Activated naive CD4-positive, alpha-beta T cell treated with anti-CD3 and anti-CD28 coated beads, Interleukin-2, amount 50 U/mL, for 24 hours (primary cell): ENCODE measurements around the gene SPTB.
"Not testable (repeated sequence)": the region's sequence is repeated elsewhere in the genome, so short reads cannot be mapped to it uniquely, and the experiment has no call there.

Experiments used
- H3K27ac Mint-ChIP-seq: one replicate; pipeline ENCODE4 v1.8.0; 2021; ENCODE audit warnings: mild to moderate bottlenecking, mixed read lengths
- H3K27me3 Mint-ChIP-seq: one replicate; pipeline ENCODE4 v1.8.0; 2021; ENCODE audit warnings: mixed read lengths
- H3K36me3 Mint-ChIP-seq: one replicate; pipeline ENCODE4 v1.8.0; 2021; ENCODE audit warnings: mixed read lengths
- H3K4me1 Mint-ChIP-seq: one replicate; pipeline ENCODE4 v1.8.0; 2021; ENCODE audit warnings: mixed read lengths
- H3K4me3 Mint-ChIP-seq: one replicate; pipeline ENCODE4 v1.8.0; 2021; ENCODE audit warnings: mild to moderate bottlenecking, mixed read lengths
- H3K9me3 Mint-ChIP-seq: one replicate; pipeline ENCODE4 v1.8.0; 2021; ENCODE audit warnings: mixed read lengths

SPTB gene

GRCh38 chr14:64823305-64823861 is 56.3 kb downstream of the SPTB start:
- no peaks in the 10 kb centered on the region for H3K4me1 Mint-ChIP-seq
- no peaks in the 10 kb centered on the region for H3K36me3 Mint-ChIP-seq
- peak overlapping the region; percentile 49 for H3K4me3 Mint-ChIP-seq
- H3K27me3 Mint-ChIP-seq: no peaks in the 10 kb centered on the region
- H3K27ac Mint-ChIP-seq: no peak overlapping the region
- no peaks in the 10 kb centered on the region for H3K9me3 Mint-ChIP-seq

- no peak overlapping the region for H3K27ac Mint-ChIP-seq
- no peaks in the 10 kb centered on the region for H3K4me1 Mint-ChIP-seq
These were observed 58.1 kb downstream of the SPTB start for GRCh38 chr14:64821651-64822050.

GRCh38 chr14:64818151-64818550 is 61.6 kb downstream of the SPTB start:
- H3K4me1 Mint-ChIP-seq: no peaks in the 10 kb centered on the region
- no peaks in the 10 kb centered on the region for H3K27me3 Mint-ChIP-seq
- no peaks in the 10 kb centered on the region for H3K36me3 Mint-ChIP-seq
- no peaks in the 10 kb centered on the region for H3K9me3 Mint-ChIP-seq
- no peak overlapping the region for H3K4me3 Mint-ChIP-seq
- H3K27ac Mint-ChIP-seq: no peak overlapping the region

More at GRCh38 chr14:64821651-64822050, 58.1 kb downstream of the SPTB start:
- no peak overlapping the region for H3K4me3 Mint-ChIP-seq
- no peaks in the 10 kb centered on the region for H3K9me3 Mint-ChIP-seq
- no peaks in the 10 kb centered on the region for H3K27me3 Mint-ChIP-seq
- H3K36me3 Mint-ChIP-seq: no peaks in the 10 kb centered on the region

GRCh38 chr14:64817631-64818030 is 62.1 kb downstream of the SPTB start:
- no peaks in the 10 kb centered on the region for H3K9me3 Mint-ChIP-seq
- no peaks in the 10 kb centered on the region for H3K36me3 Mint-ChIP-seq
- H3K27me3 Mint-ChIP-seq: no peaks in the 10 kb centered on the region
- no peak overlapping the region for H3K4me3 Mint-ChIP-seq
- no peak overlapping the region for H3K27ac Mint-ChIP-seq
- H3K4me1 Mint-ChIP-seq: no peaks in the 10 kb centered on the region

- Mint-ChIP-seq H3K4me1 (no peaks in the 10 kb centered on the region), H3K4me3 (no peak overlapping the region), H3K36me3 (no peaks in the 10 kb centered on the region), H3K27me3 (no peaks in the 10 kb centered on the region), H3K9me3 (no peaks in the 10 kb centered on the region), H3K27ac (no peak overlapping the region)
These were observed 63.4 kb downstream of the SPTB start for GRCh38 chr14:64816221-64816783.

GRCh38 chr14:64815257-64815656 is 64.5 kb downstream of the SPTB start:
- H3K27me3 Mint-ChIP-seq: no peaks in the 10 kb centered on the region
- no peaks in the 10 kb centered on the region for H3K36me3 Mint-ChIP-seq
- H3K4me1 Mint-ChIP-seq: no peaks in the 10 kb centered on the region
- H3K9me3 Mint-ChIP-seq: no peaks in the 10 kb centered on the region
- H3K27ac Mint-ChIP-seq: no peak overlapping the region
- no peak overlapping the region for H3K4me3 Mint-ChIP-seq

GRCh38 chr14:64812412-64812811 is 67.3 kb downstream of the SPTB start:
- Mint-ChIP-seq H3K4me3 (no peak overlapping the region), H3K27ac (no peak overlapping the region)

GRCh38 chr14:64811676-64812075 is 68.0 kb downstream of the SPTB start:
- no peaks in the 10 kb centered on the region for H3K9me3 Mint-ChIP-seq
- no peaks in the 10 kb centered on the region for H3K4me1 Mint-ChIP-seq
- H3K36me3 Mint-ChIP-seq: no peaks in the 10 kb centered on the region
- no peak overlapping the region for H3K4me3 Mint-ChIP-seq
- H3K27me3 Mint-ChIP-seq: peaks cover 2% of the 10 kb centered on the region
- H3K27ac Mint-ChIP-seq: no peak overlapping the region

More at GRCh38 chr14:64812412-64812811, 67.3 kb downstream of the SPTB start:
- H3K27me3 Mint-ChIP-seq: peaks cover 2% of the 10 kb centered on the region
- H3K36me3 Mint-ChIP-seq: no peaks in the 10 kb centered on the region
- no peaks in the 10 kb centered on the region for H3K9me3 Mint-ChIP-seq
- H3K4me1 Mint-ChIP-seq: no peaks in the 10 kb centered on the region

- no peak overlapping the region for H3K27ac Mint-ChIP-seq
- H3K27me3 Mint-ChIP-seq: peaks cover 2% of the 10 kb centered on the region
- no peaks in the 10 kb centered on the region for H3K36me3 Mint-ChIP-seq
- H3K4me3 Mint-ChIP-seq: no peak overlapping the region
- H3K9me3 Mint-ChIP-seq: no peaks in the 10 kb centered on the region
- H3K4me1 Mint-ChIP-seq: no peaks in the 10 kb centered on the region
These were observed 71.3 kb downstream of the SPTB start for GRCh38 chr14:64808449-64808848.

- no peaks in the 10 kb centered on the region for H3K9me3 Mint-ChIP-seq
- no peaks in the 10 kb centered on the region for H3K36me3 Mint-ChIP-seq
- no peak overlapping the region for H3K4me3 Mint-ChIP-seq
- H3K27ac Mint-ChIP-seq: no peak overlapping the region
- H3K4me1 Mint-ChIP-seq: no peaks in the 10 kb centered on the region
- peaks cover 2% of the 10 kb centered on the region for H3K27me3 Mint-ChIP-seq
These were observed 72.2 kb downstream of the SPTB start for GRCh38 chr14:64807551-64807950.

- no peaks in the 10 kb centered on the region for H3K4me1 Mint-ChIP-seq
- H3K4me3 Mint-ChIP-seq: no peak overlapping the region
- no peaks in the 10 kb centered on the region for H3K9me3 Mint-ChIP-seq
- H3K27me3 Mint-ChIP-seq: peaks cover 2% of the 10 kb centered on the region
- no peaks in the 10 kb centered on the region for H3K36me3 Mint-ChIP-seq
- H3K27ac Mint-ChIP-seq: no peak overlapping the region
These were observed 72.7 kb downstream of the SPTB start for GRCh38 chr14:64806862-64807495.

- no peak overlapping the region for H3K27ac Mint-ChIP-seq
- H3K36me3 Mint-ChIP-seq: no peaks in the 10 kb centered on the region
- no peaks in the 10 kb centered on the region for H3K4me1 Mint-ChIP-seq
- peaks cover 2% of the 10 kb centered on the region for H3K27me3 Mint-ChIP-seq
- H3K9me3 Mint-ChIP-seq: no peaks in the 10 kb centered on the region
- no peak overlapping the region for H3K4me3 Mint-ChIP-seq
These were observed 73.4 kb downstream of the SPTB start for GRCh38 chr14:64806202-64806861.

- H3K27ac Mint-ChIP-seq, H3K4me1 Mint-ChIP-seq, H3K36me3 Mint-ChIP-seq, H3K9me3 Mint-ChIP-seq, H3K27me3 Mint-ChIP-seq, H3K4me3 Mint-ChIP-seq: not testable (repeated sequence)
These were observed 74.1 kb downstream of the SPTB start for GRCh38 chr14:64805646-64806045.

GRCh38 chr14:64804754-64805260 is 74.9 kb downstream of the SPTB start:
- Mint-ChIP-seq H3K27me3 (peaks cover 2% of the 10 kb centered on the region), H3K4me3 (no peak overlapping the region), H3K27ac (no peak overlapping the region), H3K36me3 (no peaks in the 10 kb centered on the region), H3K9me3 (no peaks in the 10 kb centered on the region), H3K4me1 (no peaks in the 10 kb centered on the region)

GRCh38 chr14:64801800-64802199 is 77.9 kb downstream of the SPTB start:
- Mint-ChIP-seq H3K27me3 (no peaks in the 10 kb centered on the region), H3K4me1 (no peaks in the 10 kb centered on the region), H3K9me3 (no peaks in the 10 kb centered on the region), H3K36me3 (no peaks in the 10 kb centered on the region), H3K4me3 (no peak overlapping the region), H3K27ac (no peak overlapping the region)

GRCh38 chr14:64801046-64801445 is 78.7 kb downstream of the SPTB start:
- no peak overlapping the region for H3K27ac Mint-ChIP-seq
- no peaks in the 10 kb centered on the region for H3K9me3 Mint-ChIP-seq
- no peaks in the 10 kb centered on the region for H3K27me3 Mint-ChIP-seq

More at GRCh38 chr14:64801046-64801445, 78.7 kb downstream of the SPTB start:
- H3K4me1 Mint-ChIP-seq: no peaks in the 10 kb centered on the region
- H3K4me3 Mint-ChIP-seq: no peak overlapping the region
- H3K36me3 Mint-ChIP-seq: no peaks in the 10 kb centered on the region
